Measurements from ENCODE around the gene TREX2. TPM values are rescaled to one million over a fixed set of nuclear protein-coding genes. Genes with fewer than 3 reads are reported as not detected.

TREX2 gene
- total RNA-seq, 1 experiment from 2014 or later: 1.1 TPM

- no peak overlapping the region for H4K8ac ChIP-seq (replicated peaks; ENCODE audit: insufficient read length, low read depth, low read length)
- Mint-ChIP-seq H3K4me3 (no peak overlapping the region), H3K4me1 (no peaks in the 10 kb centered on the region), H3K27me3 (ENCODE audit: low read depth) (peaks cover 10% of the 10 kb centered on the region), H3K9me3 (peaks cover 77 to 87% of the 10 kb centered on the region in 2 experiments), H3K36me3 (ENCODE audit: insufficient read depth in 1 of 3, low read depth in 3 of 3) (peaks cover 0 to 7% (median 1%) of the 10 kb centered on the region in 3 experiments; a peak in 3 of 7 replicates), H3K27ac (no peak overlapping the region)
- H3K9me3 ChIP-seq (ENCODE audit: control insufficient read depth, low read depth, low read length): peaks cover 77% of the 10 kb centered on the region
- no peak overlapping the region for H3K56ac ChIP-seq (ENCODE audit: insufficient read length, low read depth, low read length)
- H3K27ac ChIP-seq (ENCODE audit: insufficient read length, low read depth, low read length): no peak overlapping the region
- H3K27me3 ChIP-seq (ENCODE audit: insufficient read depth, low read length): peaks cover 2% of the 10 kb centered on the region; the same call in 1 of the 2 replicates
- no peaks in the 10 kb centered on the region for H4K20me1 ChIP-seq (ENCODE audit: control insufficient read depth, insufficient read depth, insufficient read length)
- H3K9ac ChIP-seq (ENCODE audit: extremely low read depth, insufficient read length, low read length): no peak overlapping the region
- TF ChIP-seq CTCF (conservative IDR thresholded peaks at IDR 0.05): no peak
- no peak overlapping the region for H4K91ac ChIP-seq (ENCODE audit: insufficient read length, low read depth, low read length)
- no peaks in the 10 kb centered on the region for H3K4me1 ChIP-seq (ENCODE audit: insufficient read depth, low read length)
- no peak overlapping the region for H4K5ac ChIP-seq (ENCODE audit: insufficient read length, low read depth, low read length)
- H3K79me2 ChIP-seq (ENCODE audit: insufficient read depth, low read length): no peaks in the 10 kb centered on the region
- no peak overlapping the region for H3K4me2 ChIP-seq (ENCODE audit: insufficient read depth, insufficient read length, low read length)
- no peak overlapping the region for H2BK20ac ChIP-seq (ENCODE audit: low read depth, low read length, poor library complexity, severe bottlenecking)
- H3K23me2 ChIP-seq (ENCODE audit: insufficient read length, low read depth, low read length, poor library complexity, severe bottlenecking): no peaks in the 10 kb centered on the region
- H2AK5ac ChIP-seq (ENCODE audit: insufficient read length, low read length): no peak overlapping the region
- no peak overlapping the region for H2AFZ ChIP-seq (ENCODE audit: low read length)
- H2BK120ac ChIP-seq (ENCODE audit: low read depth, low read length, poor library complexity, severe bottlenecking): no peak overlapping the region
- H3K14ac ChIP-seq (ENCODE audit: insufficient read depth, low read length): no peak overlapping the region
- H3K79me1 ChIP-seq (ENCODE audit: insufficient read depth, low read depth, low read length, poor library complexity, severe bottlenecking): no peaks in the 10 kb centered on the region
- no peak overlapping the region for H3K23ac ChIP-seq (ENCODE audit: insufficient read length, low read depth, low read length)
- H2BK15ac ChIP-seq (ENCODE audit: low read depth, low read length): no peak overlapping the region
- no peak overlapping the region for H2BK5ac ChIP-seq (ENCODE audit: insufficient read length, low read length)
- no CpG with 5 or more reads among the region's 6 CpGs for WGBS (ENCODE audit: extremely low coverage, insufficient read length, low lambda C conversion rate)
- H3K4ac ChIP-seq (ENCODE audit: low read depth, low read length): no peak overlapping the region
- DNase-seq: no peak
- no peak overlapping the region for H3T11ph ChIP-seq (ENCODE audit: low read length)
- no peak overlapping the region for H2BK12ac ChIP-seq (ENCODE audit: insufficient read length, low read depth, low read length)
- H3K18ac ChIP-seq (ENCODE audit: insufficient read length, low read depth, low read length): no peak overlapping the region
These were observed 15.1 kb downstream of the TREX2 start for GRCh38 chrX:153430796-153431195.

Data from H9 (cell line).